ENCODE measurements around the gene RBM19. TPM values are rescaled to one million over a fixed set of nuclear protein-coding genes. Genes with fewer than 3 reads are reported as not detected.

Gene RBM19
- total RNA-seq, 1 donor from 2014 or later = 31.1 TPM

- Mint-ChIP-seq H3K27me3 (ENCODE audit: unreplicated experiment) (no peaks in the 10 kb centered on the region), H3K4me3 (ENCODE audit: unreplicated experiment) (no peak overlapping the region), H3K9me3 (ENCODE audit: unreplicated experiment) (no peaks in the 10 kb centered on the region), H3K36me3 (ENCODE audit: unreplicated experiment) (peaks cover 45% of the 10 kb centered on the region), H3K4me1 (ENCODE audit: unreplicated experiment) (no peaks in the 10 kb centered on the region), H3K27ac (ENCODE audit: unreplicated experiment) (no peak overlapping the region)
- TF ChIP-seq CTCF (IDR thresholded peaks at IDR 0.05) = no peak
- DNase-seq (ENCODE audit: extremely low spot score, unreplicated experiment) = no peak
Observed at GRCh38 chr12:113939867-113940266, 26.3 kb downstream of the RBM19 start.

GRCh38 chr12:113938471-113938870, 27.7 kb downstream of the RBM19 start:
- no peak for TF ChIP-seq CTCF (IDR thresholded peaks at IDR 0.05)
- no peaks in the 10 kb centered on the region for H3K4me1 Mint-ChIP-seq (ENCODE audit: unreplicated experiment)
- H3K9me3 Mint-ChIP-seq (ENCODE audit: unreplicated experiment) = no peaks in the 10 kb centered on the region
- no peak for DNase-seq (ENCODE audit: extremely low spot score, unreplicated experiment)
- no peaks in the 10 kb centered on the region for H3K27me3 Mint-ChIP-seq (ENCODE audit: unreplicated experiment)
- no peak overlapping the region for H3K4me3 Mint-ChIP-seq (ENCODE audit: unreplicated experiment)
- H3K36me3 Mint-ChIP-seq (ENCODE audit: unreplicated experiment) = peaks cover 51% of the 10 kb centered on the region
- H3K27ac Mint-ChIP-seq (ENCODE audit: unreplicated experiment) = no peak overlapping the region

- no peak overlapping the region for H3K27ac Mint-ChIP-seq (ENCODE audit: unreplicated experiment)
- H3K27me3 Mint-ChIP-seq (ENCODE audit: unreplicated experiment) = no peaks in the 10 kb centered on the region
- no peak overlapping the region for H3K4me3 Mint-ChIP-seq (ENCODE audit: unreplicated experiment)
- no peaks in the 10 kb centered on the region for H3K9me3 Mint-ChIP-seq (ENCODE audit: unreplicated experiment)
- DNase-seq (ENCODE audit: extremely low spot score, unreplicated experiment) = no peak
- TF ChIP-seq CTCF (IDR thresholded peaks at IDR 0.05) = no peak
- H3K36me3 Mint-ChIP-seq (ENCODE audit: unreplicated experiment) = peaks cover 39% of the 10 kb centered on the region
- peaks cover 4% of the 10 kb centered on the region for H3K4me1 Mint-ChIP-seq (ENCODE audit: unreplicated experiment)
Observed at GRCh38 chr12:113936460-113936859, 29.7 kb downstream of the RBM19 start.

- peaks cover 35% of the 10 kb centered on the region for H3K36me3 Mint-ChIP-seq (ENCODE audit: unreplicated experiment)
- H3K4me1 Mint-ChIP-seq (ENCODE audit: unreplicated experiment) = peaks cover 4% of the 10 kb centered on the region
- H3K9me3 Mint-ChIP-seq (ENCODE audit: unreplicated experiment) = no peaks in the 10 kb centered on the region
- no peak overlapping the region for H3K4me3 Mint-ChIP-seq (ENCODE audit: unreplicated experiment)
- no peak for DNase-seq (ENCODE audit: extremely low spot score, unreplicated experiment)
- no peak for TF ChIP-seq CTCF (IDR thresholded peaks at IDR 0.05)
- H3K27me3 Mint-ChIP-seq (ENCODE audit: unreplicated experiment) = no peaks in the 10 kb centered on the region
- H3K27ac Mint-ChIP-seq (ENCODE audit: unreplicated experiment) = no peak overlapping the region
Observed at GRCh38 chr12:113935459-113935858, 30.7 kb downstream of the RBM19 start.

- no peak overlapping the region for H3K4me3 Mint-ChIP-seq (ENCODE audit: unreplicated experiment)
- no peaks in the 10 kb centered on the region for H3K27me3 Mint-ChIP-seq (ENCODE audit: unreplicated experiment)
- no peak overlapping the region for H3K27ac Mint-ChIP-seq (ENCODE audit: unreplicated experiment)
- no peak for TF ChIP-seq CTCF (IDR thresholded peaks at IDR 0.05)
- no peak for DNase-seq (ENCODE audit: extremely low spot score, unreplicated experiment)
- H3K4me1 Mint-ChIP-seq (ENCODE audit: unreplicated experiment) = peaks cover 4% of the 10 kb centered on the region
- H3K9me3 Mint-ChIP-seq (ENCODE audit: unreplicated experiment) = no peaks in the 10 kb centered on the region
- peaks cover 36% of the 10 kb centered on the region for H3K36me3 Mint-ChIP-seq (ENCODE audit: unreplicated experiment)
Observed at GRCh38 chr12:113934946-113935345, 31.2 kb downstream of the RBM19 start.

Data from osteocyte (in vitro differentiated cells).